Uterus (tissue), 4 donors: ENCODE measurements around the gene TMEM47. TPM values are rescaled to one million over a fixed set of nuclear protein-coding genes. Genes with fewer than 3 reads are reported as not detected.

Source experiments
- DNase-seq, 2 donors: peaks; one replicate each; pipeline ENCODE4 v3.0.0-alpha.2; 2019 to 2020
- H3K27ac ChIP-seq, 2 donors: fragments of 200-600 bp; sonication (generic); 1 replicate in 1 of 2; 2 replicates in 1 of 2; pipeline ENCODE4 v1.5.1; 2016 to 2018
- H3K27me3 ChIP-seq, 2 donors: fragments of 200-600 bp; sonication (generic); one replicate each; pipeline ENCODE4 v1.5.1; 2018 to 2019; ENCODE audit warnings: control low read depth in 1 of 2
- H3K36me3 ChIP-seq, 2 donors: fragments of 200-600 bp; sonication (generic); one replicate each; pipeline ENCODE4 v1.5.1; 2019; ENCODE audit warnings: control low read depth in 1 of 2
- H3K4me1 ChIP-seq, 2 donors: fragments of 200-600 bp; sonication (generic); one replicate each; pipeline ENCODE4 v1.5.1; 2018 to 2019; ENCODE audit warnings: control low read depth in 1 of 2
- H3K4me3 ChIP-seq, 2 donors: fragments of 200-600 bp; sonication (generic); 1 replicate in 1 of 2; 2 replicates in 1 of 2; pipeline ENCODE4 v1.5.1; 2018 to 2019; ENCODE audit warnings: mild to moderate bottlenecking in 1 of 2
- H3K9me3 ChIP-seq, 2 donors: fragments of 200-600 bp; sonication (generic); one replicate each; pipeline ENCODE4 v1.5.1; 2019; ENCODE audit warnings: control low read depth in 1 of 2
- CTCF ChIP-seq, 4 experiments: fragments of 200-600 bp in 2 of 4; fragments of 450-650 bp in 2 of 4; sonication (generic) in 2 of 4; IDR thresholded peaks; one replicate each; pipeline ENCODE4 v1.5.1; 2016 to 2019; ENCODE audit warnings: antibody characterized with exemption in 4 of 4, mild to moderate bottlenecking in 2 of 4, moderate library complexity in 1 of 4
- POLR2A ChIP-seq, 2 donors: fragments of 450-650 bp; IDR thresholded peaks; one replicate each; pipeline ENCODE4 v1.6.1; 2016; ENCODE audit warnings: antibody characterized with exemption in 2 of 2, mild to moderate bottlenecking in 1 of 2, moderate library complexity in 1 of 2
- intact Hi-C: fragments of 100-400 bp; cut with DNase I; formaldehyde crosslinking; loops from one replicate; pipeline ENCODE4 v1.15.1; 2023; ENCODE audit warnings: low total_unique reads
- total RNA-seq, 4 donors: library from RNA; depleted of rRNA in 3 of 4; stranded (reverse); fragments of >200 nt in 3 of 4; gene quantifications; one replicate each; pipeline versions ENCODE4 v1.1.0 to v1.2.4, GENCODE V29; 2014 to 2023
- donor health status: DM: yes; HTN: yes; CAD: no.

The TMEM47 gene
- 10 to 100 TPM; 59.4 to 80.2 (median 74.5) TPM for total RNA-seq

- intact Hi-C loops = no loop called here
- TF ChIP-seq POLR2A (IDR thresholded peaks at IDR 0.05) (peak; percentile 76 to 92), CTCF (IDR thresholded peaks at IDR 0.05) (no peak)
- no peaks in the 10 kb centered on the region for H3K4me1 ChIP-seq
Measured at GRCh38 chrX:34656842-34657725, at the start of gene TMEM47. TMEM47 (minus strand) TSS chrX:34657285; CDS start chrX:34657029, 256 bp downstream.

GRCh38 chrX:34687095-34687494 is 30.0 kb upstream of the TMEM47 start:
- no peaks in the 10 kb centered on the region for H3K27me3 ChIP-seq
- H3K4me1 ChIP-seq = no peaks in the 10 kb centered on the region
- no peak overlapping the region for H3K4me3 ChIP-seq
- no peak for DNase-seq
- H3K36me3 ChIP-seq = no peaks in the 10 kb centered on the region
- H3K27ac ChIP-seq = no peak overlapping the region
- H3K9me3 ChIP-seq = no peaks in the 10 kb centered on the region
- TF ChIP-seq CTCF (IDR thresholded peaks at IDR 0.05) (no peak), POLR2A (IDR thresholded peaks at IDR 0.05) (no peak)
- intact Hi-C loops = no loop called here

More at GRCh38 chrX:34656842-34657725, at the start of gene TMEM47:
- Histone ChIP-seq H3K27me3 (no peaks in the 10 kb centered on the region), H3K4me3 (peak within 1 kb of the TSS; percentile 47 to 82), H3K9me3 (no peaks in the 10 kb centered on the region), H3K27ac (peak within 1 kb of the TSS; percentile 92), H3K36me3 (no peaks in the 10 kb centered on the region)
- peak; percentile 72 to 77 for DNase-seq

- H3K4me1 ChIP-seq = no peaks in the 10 kb centered on the region
- H3K9me3 ChIP-seq = no peaks in the 10 kb centered on the region
- no peaks in the 10 kb centered on the region for H3K27me3 ChIP-seq
- TF ChIP-seq POLR2A (IDR thresholded peaks at IDR 0.05) (no peak), CTCF (IDR thresholded peaks at IDR 0.05) (no peak)
- H3K36me3 ChIP-seq = no peaks in the 10 kb centered on the region
- intact Hi-C loops = no loop called here
- no peak for DNase-seq
- H3K27ac ChIP-seq = no peak overlapping the region
- H3K4me3 ChIP-seq = no peak overlapping the region
Measured at GRCh38 chrX:34659575-34659974, 2.5 kb upstream of the TMEM47 start.

GRCh38 chrX:34658326-34658725 is 1.2 kb upstream of the TMEM47 start:
- no peak for DNase-seq
- H3K27me3 ChIP-seq = no peaks in the 10 kb centered on the region
- no peak overlapping the region for H3K4me3 ChIP-seq
- no peaks in the 10 kb centered on the region for H3K36me3 ChIP-seq
- intact Hi-C loops = no loop called here
- H3K9me3 ChIP-seq = no peaks in the 10 kb centered on the region
- H3K27ac ChIP-seq = no peak overlapping the region
- H3K4me1 ChIP-seq = no peaks in the 10 kb centered on the region
- TF ChIP-seq POLR2A (IDR thresholded peaks at IDR 0.05) = no peak
- TF ChIP-seq CTCF (IDR thresholded peaks at IDR 0.05) = no peak

- H3K9me3 ChIP-seq = no peaks in the 10 kb centered on the region
- DNase-seq = no peak
- intact Hi-C loops = no loop called here
- no peaks in the 10 kb centered on the region for H3K4me1 ChIP-seq
- H3K27ac ChIP-seq = peak overlapping the region; percentile 92
- H3K36me3 ChIP-seq = no peaks in the 10 kb centered on the region
- TF ChIP-seq CTCF (IDR thresholded peaks at IDR 0.05) = no peak
- no peak for TF ChIP-seq POLR2A (IDR thresholded peaks at IDR 0.05)
- H3K4me3 ChIP-seq = peak overlapping the region; percentile 24 to 82
- H3K27me3 ChIP-seq = no peaks in the 10 kb centered on the region
Measured at GRCh38 chrX:34657726-34658070, 613 bp upstream of the TMEM47 start.
